HFFc6 (cell line): ENCODE measurements around the gene TUB. TPM values are rescaled to one million over a fixed set of nuclear protein-coding genes. Genes with fewer than 3 reads are reported as not detected.

ENCODE experiments used
- DNase-seq: peaks from one replicate; pipeline ENCODE4 v3.0.0-alpha.2; 2018
- H3K27ac Mint-ChIP-seq: 2 replicates; pipeline ENCODE4 v1.8.0; 2020; ENCODE audit warnings: mild to moderate bottlenecking, mixed read lengths
- H3K27me3 Mint-ChIP-seq: 2 replicates; pipeline ENCODE4 v1.8.0; 2021; ENCODE audit warnings: mild to moderate bottlenecking, moderate library complexity, mixed read lengths; ENCODE audit not compliant: insufficient read depth
- H3K36me3 Mint-ChIP-seq: 2 replicates; pipeline ENCODE4 v1.8.0; 2021; ENCODE audit warnings: low read depth, mixed read lengths
- H3K4me1 Mint-ChIP-seq: 2 replicates; pipeline ENCODE4 v1.8.0; 2020; ENCODE audit warnings: low read depth, mixed read lengths
- H3K4me3 Mint-ChIP-seq: 2 replicates; pipeline ENCODE4 v1.8.0; 2020; ENCODE audit warnings: mild to moderate bottlenecking, moderate library complexity, mixed read lengths
- H3K9me3 Mint-ChIP-seq: 2 replicates; pipeline ENCODE4 v1.8.0; 2020; ENCODE audit warnings: mild to moderate bottlenecking, mixed read lengths
- total RNA-seq, 6 experiments: library from RNA; stranded (reverse); fragmentation: NEBNext Ultra II Directional; extraction: Animal tissue kit (Norgen Biotek cat#: 25700); gene quantifications; 2 replicates in 1 of 6; 3 replicates in 5 of 6; pipeline ENCODE4 v1.2.3, GENCODE V29; 2021
- TF ChIP-seq, protein P1 (sequence below): fragments of 200-600 bp; sonication (generic); IDR thresholded peaks from 2 replicates; pipeline ENCODE4 v1.5.0; 2021; ENCODE audit warnings: antibody characterized with exemption, mild to moderate bottlenecking

Gene TUB
- total RNA-seq, 6 experiments from 2014 or later = 1.7 to 10.1 (median 1.8) TPM

GRCh38 chr11:8067929-8068575 lies 13.0 kb upstream of the TUB start:
- Mint-ChIP-seq H3K36me3 (no peaks in the 10 kb centered on the region), H3K27me3 (peaks cover 16% of the 10 kb centered on the region), H3K27ac (peak overlapping the region; percentile 40; the same call in 1 of the 2 replicates), H3K9me3 (no peaks in the 10 kb centered on the region), H3K4me1 (peaks cover 28% of the 10 kb centered on the region), H3K4me3 (no peak overlapping the region)
- DNase-seq = no peak
- TF ChIP-seq, protein P1, sequence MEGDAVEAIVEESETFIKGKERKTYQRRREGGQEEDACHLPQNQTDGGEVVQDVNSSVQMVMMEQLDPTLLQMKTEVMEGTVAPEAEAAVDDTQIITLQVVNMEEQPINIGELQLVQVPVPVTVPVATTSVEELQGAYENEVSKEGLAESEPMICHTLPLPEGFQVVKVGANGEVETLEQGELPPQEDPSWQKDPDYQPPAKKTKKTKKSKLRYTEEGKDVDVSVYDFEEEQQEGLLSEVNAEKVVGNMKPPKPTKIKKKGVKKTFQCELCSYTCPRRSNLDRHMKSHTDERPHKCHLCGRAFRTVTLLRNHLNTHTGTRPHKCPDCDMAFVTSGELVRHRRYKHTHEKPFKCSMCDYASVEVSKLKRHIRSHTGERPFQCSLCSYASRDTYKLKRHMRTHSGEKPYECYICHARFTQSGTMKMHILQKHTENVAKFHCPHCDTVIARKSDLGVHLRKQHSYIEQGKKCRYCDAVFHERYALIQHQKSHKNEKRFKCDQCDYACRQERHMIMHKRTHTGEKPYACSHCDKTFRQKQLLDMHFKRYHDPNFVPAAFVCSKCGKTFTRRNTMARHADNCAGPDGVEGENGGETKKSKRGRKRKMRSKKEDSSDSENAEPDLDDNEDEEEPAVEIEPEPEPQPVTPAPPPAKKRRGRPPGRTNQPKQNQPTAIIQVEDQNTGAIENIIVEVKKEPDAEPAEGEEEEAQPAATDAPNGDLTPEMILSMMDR = no peak

GRCh38 chr11:8068605-8069221 lies 12.3 kb upstream of the TUB start:
- DNase-seq = peak; percentile 59
- Mint-ChIP-seq H3K27ac (peak overlapping the region; percentile 40; the same call in 1 of the 2 replicates), H3K4me1 (peaks cover 23% of the 10 kb centered on the region), H3K9me3 (no peaks in the 10 kb centered on the region), H3K36me3 (no peaks in the 10 kb centered on the region), H3K4me3 (peak overlapping the region; percentile 59), H3K27me3 (peaks cover 16% of the 10 kb centered on the region)
- TF ChIP-seq, protein P1 = no peak

DNA sequence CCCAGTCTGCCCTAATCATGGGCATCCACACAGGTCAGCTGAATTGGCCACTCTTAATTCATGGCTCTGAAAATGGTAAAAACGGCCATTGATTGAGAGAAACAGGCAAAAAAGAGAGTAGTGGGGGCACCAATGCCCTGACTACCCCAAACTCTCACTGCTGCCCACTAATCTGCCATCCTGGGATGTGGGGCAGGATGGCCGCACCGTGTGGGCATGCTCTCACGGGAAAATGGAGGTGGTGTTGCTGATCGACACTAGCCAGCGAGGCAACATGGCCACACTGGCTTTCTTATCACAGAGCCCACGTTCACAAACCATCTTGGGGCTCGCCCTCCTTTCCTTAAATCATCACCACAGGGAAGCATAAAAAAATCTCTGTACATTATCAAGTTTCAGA lies 11.2 kb upstream of the TUB start:
- Mint-ChIP-seq H3K36me3 (no peaks in the 10 kb centered on the region), H3K27ac (no peak overlapping the region), H3K9me3 (no peaks in the 10 kb centered on the region), H3K27me3 (peaks cover 19% of the 10 kb centered on the region), H3K4me3 (no peak overlapping the region; the same call in 1 of the 2 replicates), H3K4me1 (peaks cover 23% of the 10 kb centered on the region)
- TF ChIP-seq, protein P1 = no peak
- DNase-seq = no peak

GRCh38 chr11:8070417-8071115 lies 10.4 kb upstream of the TUB start:
- DNase-seq = peak; percentile 36
- TF ChIP-seq, protein P1 = peak; percentile 59; the same call in 1 of the 2 replicates
- peaks cover 29% of the 10 kb centered on the region for H3K4me1 Mint-ChIP-seq

GRCh38 chr11:8071616-8072581 lies 9.1 kb upstream of the TUB start:
- H3K4me1 Mint-ChIP-seq = peaks cover 34% of the 10 kb centered on the region
- H3K36me3 Mint-ChIP-seq = no peaks in the 10 kb centered on the region
- no peak for DNase-seq
- H3K27me3 Mint-ChIP-seq = peaks cover 18% of the 10 kb centered on the region
- no peaks in the 10 kb centered on the region for H3K9me3 Mint-ChIP-seq
- no peak overlapping the region for H3K27ac Mint-ChIP-seq
- TF ChIP-seq, protein P1 = no peak
- H3K4me3 Mint-ChIP-seq = no peak overlapping the region

More at GRCh38 chr11:8070417-8071115, 10.4 kb upstream of the TUB start:
- Mint-ChIP-seq H3K27ac (no peak overlapping the region), H3K9me3 (no peaks in the 10 kb centered on the region), H3K36me3 (no peaks in the 10 kb centered on the region), H3K27me3 (peaks cover 20% of the 10 kb centered on the region), H3K4me3 (no peak overlapping the region)
